Putamen (tissue), 1 donor: ENCODE results near the gene IL4I1.

Source experiments
- DNase-seq: peaks from one replicate; pipeline ENCODE4 v3.0.0-alpha.2; 2016; ENCODE audit warnings: low spot score

Gene IL4I1

GRCh38 chr19:49895566-49896297, 955 bp downstream of the IL4I1 start:
- DNase-seq = no peak

- no peak for DNase-seq
These were observed 1.7 kb downstream of the IL4I1 start for GRCh38 chr19:49894879-49895565.

- no peak for DNase-seq
These were observed 2.5 kb downstream of the IL4I1 start for GRCh38 chr19:49894011-49894664.

- DNase-seq = no peak
These were observed 4.0 kb downstream of the IL4I1 start for GRCh38 chr19:49892716-49893115.

GRCh38 chr19:49891393-49891792, 5.3 kb downstream of the IL4I1 start:
- no peak for DNase-seq

GRCh38 chr19:49890349-49891311, 6.1 kb downstream of the IL4I1 start:
- DNase-seq = no peak

- no peak for DNase-seq
These were observed 6.9 kb downstream of the IL4I1 start for GRCh38 chr19:49889687-49890348.

GRCh38 chr19:49889038-49889686, 7.5 kb downstream of the IL4I1 start:
- no peak for DNase-seq

- DNase-seq = no peak
These were observed 8.2 kb downstream of the IL4I1 start for GRCh38 chr19:49888510-49888824.

- no peak for DNase-seq
These were observed 8.8 kb downstream of the IL4I1 start for GRCh38 chr19:49887665-49888509.

- no peak for DNase-seq
These were observed 9.5 kb downstream of the IL4I1 start for GRCh38 chr19:49887037-49887664.

GRCh38 chr19:49884760-49885159, 11.9 kb downstream of the IL4I1 start:
- no peak for DNase-seq

- DNase-seq = no peak
These were observed 12.6 kb downstream of the IL4I1 start for GRCh38 chr19:49884109-49884508.

GRCh38 chr19:49883094-49883493, 13.6 kb downstream of the IL4I1 start:
- no peak for DNase-seq

GRCh38 chr19:49882643-49883042, 14.0 kb downstream of the IL4I1 start:
- no peak for DNase-seq

- DNase-seq = no peak
These were observed 14.9 kb downstream of the IL4I1 start for GRCh38 chr19:49881672-49882394.

- no peak for DNase-seq
These were observed 15.5 kb downstream of the IL4I1 start for GRCh38 chr19:49881186-49881585.

- no peak for DNase-seq
These were observed 16.4 kb downstream of the IL4I1 start for GRCh38 chr19:49880162-49880869.
